Measurements from ENCODE around the gene PLCB1.

PLCB1 gene

GRCh38 chr20:8335495-8336195 is 203.6 kb downstream of the PLCB1 start:
- TF ChIP-seq REST (IDR thresholded peaks at IDR 0.05; ENCODE audit: insufficient read depth in 1 of 2, low read depth in 2 of 2, low read length in 2 of 2) (no peak), FOXP2 (optimal IDR thresholded peaks at IDR 0.05; ENCODE audit: borderline replicate concordance, extremely low read depth, extremely low read length, insufficient read depth) (no peak), POLR2AphosphoS5 (IDR thresholded peaks at IDR 0.05; ENCODE audit: low read depth, low read length) (no peak), TAF1 (IDR thresholded peaks at IDR 0.05; ENCODE audit: borderline replicate concordance, insufficient read depth, low read length) (no peak), SIN3A (IDR thresholded peaks at IDR 0.05; ENCODE audit: borderline replicate concordance, insufficient read depth, low read length) (no peak)

GRCh38 chr20:8339349-8339748 is 207.3 kb downstream of the PLCB1 start:
- TF ChIP-seq SIN3A (IDR thresholded peaks at IDR 0.05; ENCODE audit: borderline replicate concordance, insufficient read depth, low read length) (no peak), REST (IDR thresholded peaks at IDR 0.05; ENCODE audit: insufficient read depth in 1 of 2, low read depth in 2 of 2, low read length in 2 of 2) (no peak), FOXP2 (optimal IDR thresholded peaks at IDR 0.05; ENCODE audit: borderline replicate concordance, extremely low read depth, extremely low read length, insufficient read depth) (no peak), TAF1 (IDR thresholded peaks at IDR 0.05; ENCODE audit: borderline replicate concordance, insufficient read depth, low read length) (no peak), POLR2AphosphoS5 (IDR thresholded peaks at IDR 0.05; ENCODE audit: low read depth, low read length) (no peak)

- TF ChIP-seq FOXP2 (optimal IDR thresholded peaks at IDR 0.05; ENCODE audit: borderline replicate concordance, extremely low read depth, extremely low read length, insufficient read depth), result no peak
- no peak for TF ChIP-seq SIN3A (IDR thresholded peaks at IDR 0.05; ENCODE audit: borderline replicate concordance, insufficient read depth, low read length)
- TF ChIP-seq POLR2AphosphoS5 (IDR thresholded peaks at IDR 0.05; ENCODE audit: low read depth, low read length), result no peak
- no peak for TF ChIP-seq REST (IDR thresholded peaks at IDR 0.05; ENCODE audit: insufficient read depth in 1 of 2, low read depth in 2 of 2, low read length in 2 of 2)
- no peak for TF ChIP-seq TAF1 (IDR thresholded peaks at IDR 0.05; ENCODE audit: borderline replicate concordance, insufficient read depth, low read length)
Observed at GRCh38 chr20:8342391-8342790, 210.3 kb downstream of the PLCB1 start.

GRCh38 chr20:8344106-8344505 is 212.0 kb downstream of the PLCB1 start:
- TF ChIP-seq REST (IDR thresholded peaks at IDR 0.05; ENCODE audit: insufficient read depth in 1 of 2, low read depth in 2 of 2, low read length in 2 of 2), result no peak
- TF ChIP-seq SIN3A (IDR thresholded peaks at IDR 0.05; ENCODE audit: borderline replicate concordance, insufficient read depth, low read length), result no peak
- no peak for TF ChIP-seq POLR2AphosphoS5 (IDR thresholded peaks at IDR 0.05; ENCODE audit: low read depth, low read length)
- TF ChIP-seq FOXP2 (optimal IDR thresholded peaks at IDR 0.05; ENCODE audit: borderline replicate concordance, extremely low read depth, extremely low read length, insufficient read depth), result no peak
- TF ChIP-seq TAF1 (IDR thresholded peaks at IDR 0.05; ENCODE audit: borderline replicate concordance, insufficient read depth, low read length), result no peak
